ENCODE measurements around the gene DNAH2.

DNA sequence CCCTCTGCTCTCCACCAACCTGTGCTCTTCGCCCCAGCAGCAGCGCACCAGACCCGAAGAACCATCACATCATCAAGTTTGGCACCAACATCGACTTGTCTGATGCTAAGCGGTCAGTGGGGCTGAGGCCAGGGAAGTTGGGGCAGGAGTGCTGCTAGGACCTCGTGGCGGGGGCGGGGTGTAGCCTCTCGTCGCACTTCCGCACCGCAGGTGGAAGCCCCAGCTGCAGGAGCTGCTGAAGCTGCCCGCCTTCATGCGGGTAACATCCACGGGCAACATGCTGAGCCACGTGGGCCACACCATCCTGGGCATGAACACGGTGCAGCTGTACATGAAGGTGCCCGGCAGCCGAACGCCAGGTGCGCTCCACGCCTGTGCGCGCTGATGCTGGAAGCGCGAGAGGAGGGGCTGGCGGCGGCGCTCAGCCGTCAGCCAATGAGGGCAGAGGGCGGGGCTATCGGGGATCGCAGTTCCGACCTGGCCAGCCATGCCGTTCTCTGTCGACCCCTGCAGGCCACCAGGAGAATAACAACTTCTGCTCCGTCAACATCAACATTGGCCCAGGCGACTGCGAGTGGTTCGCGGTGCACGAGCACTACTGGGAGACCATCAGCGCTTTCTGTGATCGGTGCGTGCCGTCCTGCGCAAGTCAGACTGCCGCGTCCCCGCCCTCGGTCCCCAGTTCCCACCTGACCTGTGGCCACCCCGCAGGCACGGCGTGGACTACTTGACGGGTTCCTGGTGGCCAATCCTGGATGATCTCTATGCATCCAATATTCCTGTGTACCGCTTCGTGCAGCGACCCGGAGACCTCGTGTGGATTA lies 134.1 kb downstream of the DNAH2 start:
- TF ChIP-seq CTCF (IDR thresholded peaks at IDR 0.05), result peak; percentile 99 to 100 (median 99)
- no peak for TF ChIP-seq POLR2A (IDR thresholded peaks at IDR 0.05)

All from testis (tissue), 2 donors.